GM20431 (cell line): ENCODE results near the gene ZFYVE27.

Experiments used
- in situ Hi-C: fragments of 300-500 bp; cut with MseI, MboI; formaldehyde crosslinking; loops from one replicate; pipeline ENCODE4 v1.15.0; 2020; ENCODE audit warnings: low sequenced_read_pairs; ENCODE audit not compliant: unreplicated experiment

ZFYVE27 gene

DNA sequence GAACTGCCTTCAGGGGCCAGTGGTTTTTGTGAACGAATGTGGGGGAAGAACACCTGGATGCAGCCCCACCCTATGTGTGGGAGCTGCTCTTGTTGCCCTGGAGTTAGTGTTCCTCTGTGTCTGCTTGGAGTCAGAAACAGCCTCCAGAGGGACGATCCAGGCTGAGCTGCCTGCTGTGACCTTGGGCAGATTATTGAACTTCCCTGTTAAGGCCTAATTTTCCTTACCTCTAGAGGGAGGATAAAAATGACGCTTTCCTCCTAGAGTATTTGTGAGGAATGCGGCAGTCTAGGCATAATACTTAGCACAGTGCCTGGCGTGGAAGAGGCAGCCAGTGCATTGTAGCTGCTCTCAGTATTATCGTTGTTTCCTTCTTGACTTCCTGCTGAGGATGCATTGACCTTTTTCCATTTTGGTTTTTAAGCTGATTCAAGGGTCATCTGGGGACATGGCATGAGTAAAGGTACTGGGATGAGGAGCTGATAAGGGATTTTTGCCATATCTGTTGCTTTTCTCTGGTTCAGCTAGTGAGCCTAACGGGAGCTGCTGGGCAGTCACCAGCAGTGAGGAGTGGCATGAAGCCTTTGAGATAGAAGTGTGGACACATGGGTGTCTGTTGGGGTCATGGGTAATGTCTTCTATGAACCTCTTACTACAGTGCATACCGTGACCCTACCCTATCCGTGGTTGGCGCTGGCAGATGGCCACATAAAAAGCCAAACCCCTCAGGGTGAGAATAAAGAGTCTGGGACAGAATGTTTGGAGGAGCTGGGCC lies 6.4 kb downstream of the ZFYVE27 start:
- in situ Hi-C loops = no loop called here

DNA sequence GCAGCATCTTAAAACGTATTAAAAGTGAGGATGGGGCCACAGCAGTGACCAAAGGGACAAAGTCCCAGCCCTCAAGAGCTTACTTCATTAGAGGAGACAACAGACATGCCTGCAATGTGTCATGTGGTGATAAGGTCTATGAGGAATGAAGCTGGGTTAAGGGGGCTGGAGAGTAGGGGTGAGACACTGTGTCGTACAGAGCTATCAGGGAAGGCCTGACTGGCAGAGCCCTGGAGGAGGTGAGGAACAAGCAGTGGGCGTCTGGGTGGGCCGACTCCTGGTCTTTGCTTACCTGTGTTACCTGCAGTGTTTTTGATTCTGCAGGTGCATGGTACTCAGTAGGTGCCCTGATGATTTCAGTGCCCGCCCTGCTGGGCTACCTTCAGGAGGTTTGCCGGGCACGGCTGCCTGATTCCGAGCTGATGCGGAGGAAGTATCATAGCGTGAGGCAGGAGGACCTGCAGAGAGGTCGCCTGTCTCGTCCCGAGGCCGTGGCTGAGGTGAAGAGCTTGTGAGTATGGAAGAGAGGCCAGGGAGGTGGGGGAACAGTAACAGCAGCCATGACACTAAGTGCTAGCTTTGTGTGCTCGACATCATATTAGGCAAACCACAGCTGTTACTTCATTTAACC lies 7.6 kb downstream of the ZFYVE27 start:
- in situ Hi-C loops = no loop called here

DNA sequence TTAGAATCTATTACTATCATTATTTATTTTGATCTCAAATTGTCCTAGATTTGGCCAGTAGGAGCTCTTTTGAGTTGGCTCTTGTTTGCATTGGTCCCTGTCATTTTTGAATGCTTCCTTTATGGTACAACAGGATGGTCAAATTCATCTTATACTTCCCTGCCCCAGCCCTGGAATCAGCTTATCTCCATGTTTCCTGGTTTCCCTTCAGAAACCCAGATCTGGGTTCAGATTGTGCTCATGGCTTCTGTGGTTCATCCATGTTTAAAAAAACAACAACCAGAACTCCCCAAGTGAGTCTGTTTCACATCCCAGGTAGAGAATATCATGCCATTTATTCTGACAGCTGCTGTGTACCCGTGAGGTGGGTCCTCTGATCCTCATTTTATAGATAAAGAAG lies 10.6 kb downstream of the ZFYVE27 start:
- in situ Hi-C loops = no loop called here

DNA sequence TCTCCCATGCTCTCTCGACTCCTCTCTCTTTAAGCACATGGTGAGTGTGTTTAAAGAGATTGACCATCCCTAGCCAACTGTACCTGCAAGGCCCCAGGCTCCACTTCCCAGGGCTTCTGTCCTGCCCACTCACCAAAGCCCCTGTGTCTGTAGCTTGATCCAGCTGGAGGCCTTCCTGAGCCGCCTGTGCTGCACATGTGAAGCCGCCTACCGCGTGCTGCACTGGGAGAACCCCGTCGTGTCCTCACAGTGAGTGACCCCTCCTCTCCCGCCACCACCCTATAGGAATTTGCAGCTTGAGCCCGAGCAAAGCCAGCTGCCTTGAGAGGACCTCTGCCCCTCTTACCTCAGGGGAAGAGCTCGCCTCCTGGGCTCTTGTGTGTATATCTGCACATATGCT lies 11.2 kb downstream of the ZFYVE27 start:
- in situ Hi-C loops = no loop called here

DNA sequence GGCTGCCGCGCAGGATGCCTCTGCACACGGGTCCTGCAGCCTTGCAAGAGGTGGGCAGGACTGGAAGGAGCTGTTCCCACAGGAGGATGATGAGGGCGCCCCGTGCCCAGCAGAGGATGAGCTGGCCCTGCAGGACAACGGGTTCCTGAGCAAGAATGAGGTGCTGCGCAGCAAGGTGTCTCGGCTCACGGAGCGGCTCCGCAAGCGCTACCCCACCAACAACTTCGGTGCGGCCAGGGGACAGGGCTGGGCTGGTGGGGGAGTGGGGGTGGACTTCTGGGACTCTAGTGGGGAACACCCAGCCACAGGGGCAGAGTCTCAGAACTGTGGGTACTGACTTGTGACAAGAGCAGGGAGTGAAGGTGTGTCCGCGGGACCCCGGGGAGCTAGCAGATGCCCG lies 16.0 kb downstream of the ZFYVE27 start:
- in situ Hi-C loops = no loop called here

DNA sequence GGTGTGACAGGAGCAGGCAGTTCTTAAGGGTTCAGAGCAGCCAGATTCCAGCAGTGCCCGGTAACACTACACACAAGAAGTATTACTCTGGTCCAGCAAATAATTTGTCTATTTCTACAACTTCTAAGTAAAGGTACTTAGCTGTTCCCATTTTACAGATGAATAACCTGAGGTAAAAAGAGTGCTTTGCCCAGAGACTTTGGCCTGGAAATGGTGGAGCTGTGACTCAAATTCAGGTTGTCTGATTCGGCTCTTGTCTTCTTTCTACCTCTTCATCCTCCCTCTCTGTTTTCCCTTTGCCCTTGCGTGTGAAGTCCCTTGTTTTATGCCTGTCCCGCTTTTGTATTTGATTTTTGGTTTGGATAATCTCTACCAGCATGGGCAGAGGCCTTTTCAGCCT lies 17.8 kb downstream of the ZFYVE27 start:
- in situ Hi-C loops = no loop called here

DNA sequence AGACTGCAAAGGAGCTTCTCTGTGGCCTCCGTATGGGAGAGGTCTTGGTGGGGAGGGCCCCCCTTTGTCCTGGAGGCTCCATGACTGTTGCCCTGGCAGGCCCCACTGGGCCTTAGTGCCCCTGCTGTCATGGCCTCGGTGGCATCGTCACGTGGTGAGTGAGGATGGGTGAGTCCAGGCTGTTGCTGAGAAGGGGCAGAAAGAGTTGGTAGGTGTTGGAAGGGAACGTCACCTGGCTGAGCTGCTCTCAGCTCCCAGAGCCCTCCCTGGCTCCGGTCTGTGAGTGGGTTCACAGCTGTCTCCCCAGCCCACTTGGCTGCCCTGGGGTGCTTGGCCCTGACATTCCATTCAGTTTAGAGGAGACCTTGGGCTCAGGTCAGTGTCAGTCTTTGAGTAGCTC lies 18.8 kb downstream of the ZFYVE27 start:
- in situ Hi-C loops = no loop called here

DNA sequence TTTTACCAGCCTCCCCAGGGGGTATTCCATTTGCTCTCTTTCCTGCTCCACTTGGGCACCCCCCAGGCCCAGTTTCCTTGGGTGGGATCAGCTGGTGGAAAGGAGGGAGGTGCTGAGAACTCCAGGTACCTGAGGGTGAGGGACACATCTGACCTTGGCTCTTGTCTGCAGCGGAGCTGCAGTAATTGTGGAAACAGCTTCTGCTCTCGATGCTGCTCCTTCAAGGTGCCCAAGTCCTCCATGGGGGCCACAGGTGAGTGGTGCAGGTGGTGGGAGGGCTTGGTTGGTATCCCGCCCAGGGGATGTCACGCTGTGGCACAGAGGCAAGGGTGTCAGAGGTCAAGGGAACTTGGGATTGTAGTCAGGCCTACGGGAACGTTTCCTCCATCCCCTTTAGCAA lies 20.5 kb downstream of the ZFYVE27 start:
- in situ Hi-C loops = no loop called here

DNA sequence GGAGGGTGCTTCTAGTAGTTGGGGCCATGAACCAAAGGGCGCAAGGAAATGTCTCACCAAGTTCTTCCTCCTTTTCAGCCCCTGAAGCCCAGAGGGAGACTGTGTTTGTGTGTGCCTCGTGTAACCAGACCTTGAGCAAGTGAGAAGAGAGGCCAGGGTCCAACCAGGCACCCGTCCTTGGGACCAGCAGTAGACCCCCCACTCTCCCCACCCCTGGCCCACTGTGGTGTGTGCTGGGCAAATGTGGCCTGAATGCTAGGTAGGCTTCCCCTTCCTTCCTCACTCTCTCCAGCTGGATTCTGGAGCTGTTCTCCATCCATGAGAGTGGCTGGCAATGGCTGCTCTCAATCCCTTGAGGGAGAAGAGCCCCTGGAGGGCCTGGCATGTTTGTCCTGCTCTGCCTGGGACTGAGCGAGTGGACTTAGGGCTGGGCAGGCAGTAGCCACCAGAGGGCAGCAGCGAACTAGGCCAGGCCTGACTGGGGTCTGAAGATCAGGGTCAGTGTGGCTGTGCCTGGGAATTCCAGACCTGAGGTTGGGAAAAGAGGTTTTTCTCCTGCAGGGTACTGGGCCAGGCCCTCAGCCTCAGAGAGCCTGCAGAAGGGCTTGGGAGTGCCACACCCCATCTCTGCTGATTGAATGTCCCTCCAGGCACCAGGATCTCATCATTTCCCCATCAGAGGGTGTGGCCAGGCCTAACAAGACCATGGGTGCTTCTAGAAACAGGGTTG lies 22.4 kb downstream of the ZFYVE27 start:
- in situ Hi-C loops = no loop called here

DNA sequence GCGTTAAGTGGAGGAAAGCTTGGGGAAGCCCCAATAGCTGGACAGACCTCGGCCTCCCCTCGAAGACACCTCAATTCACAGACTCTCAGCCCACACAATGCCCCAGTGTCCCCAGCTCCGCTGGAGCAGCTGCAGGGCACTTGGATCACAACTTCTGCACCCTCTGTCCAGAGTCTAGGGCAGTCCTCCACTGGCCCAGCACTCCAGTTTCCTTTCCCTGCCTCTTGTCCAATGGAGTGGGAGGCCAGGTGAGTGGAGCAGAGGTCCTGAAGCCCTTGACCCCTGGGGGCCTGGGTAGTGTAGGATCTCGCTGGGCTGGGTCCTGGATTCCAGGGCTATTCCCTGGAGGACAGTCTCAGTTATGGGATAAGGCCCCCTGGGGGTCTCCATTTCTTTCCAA lies 23.0 kb downstream of the ZFYVE27 start:
- in situ Hi-C loops = no loop called here

DNA sequence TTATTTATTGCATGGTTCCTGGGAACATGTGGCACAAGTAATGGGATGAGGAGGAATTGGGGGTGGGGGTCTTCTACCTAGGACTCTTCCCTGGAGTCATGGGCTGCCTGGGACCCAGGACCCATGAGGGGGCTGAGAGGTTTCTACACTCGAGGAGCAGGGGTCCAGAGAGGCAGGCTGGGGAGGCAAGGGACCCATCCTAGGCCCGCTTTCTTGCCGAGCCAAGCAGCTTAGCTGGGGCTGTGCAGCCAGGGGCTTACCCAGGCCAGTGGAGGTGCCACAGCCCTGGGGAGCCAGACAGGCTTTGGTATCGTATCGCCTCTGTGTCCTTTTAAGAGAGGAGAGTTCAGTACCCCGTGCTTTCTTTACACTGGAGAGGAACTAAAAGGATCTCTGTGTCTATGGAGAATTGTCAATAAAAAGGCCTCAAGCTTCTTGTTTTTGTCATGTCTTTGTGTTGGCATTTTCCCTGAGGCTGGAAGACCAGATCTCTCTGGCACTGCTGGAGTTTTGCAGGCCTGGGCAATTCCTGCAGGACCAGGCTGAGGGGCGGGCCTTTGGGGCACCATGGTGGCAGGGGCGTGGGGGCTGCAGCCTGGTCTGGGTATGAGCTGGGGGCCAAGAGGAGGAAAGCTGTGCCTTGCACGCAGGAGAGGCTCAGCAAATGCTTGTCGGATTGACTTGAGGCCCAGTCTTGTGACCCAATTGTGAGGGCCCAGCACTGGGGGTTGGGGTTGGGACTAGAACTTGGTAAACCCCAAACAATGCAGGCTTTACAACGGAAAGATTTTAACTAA lies 23.7 kb downstream of the ZFYVE27 start:
- in situ Hi-C loops = no loop called here

DNA sequence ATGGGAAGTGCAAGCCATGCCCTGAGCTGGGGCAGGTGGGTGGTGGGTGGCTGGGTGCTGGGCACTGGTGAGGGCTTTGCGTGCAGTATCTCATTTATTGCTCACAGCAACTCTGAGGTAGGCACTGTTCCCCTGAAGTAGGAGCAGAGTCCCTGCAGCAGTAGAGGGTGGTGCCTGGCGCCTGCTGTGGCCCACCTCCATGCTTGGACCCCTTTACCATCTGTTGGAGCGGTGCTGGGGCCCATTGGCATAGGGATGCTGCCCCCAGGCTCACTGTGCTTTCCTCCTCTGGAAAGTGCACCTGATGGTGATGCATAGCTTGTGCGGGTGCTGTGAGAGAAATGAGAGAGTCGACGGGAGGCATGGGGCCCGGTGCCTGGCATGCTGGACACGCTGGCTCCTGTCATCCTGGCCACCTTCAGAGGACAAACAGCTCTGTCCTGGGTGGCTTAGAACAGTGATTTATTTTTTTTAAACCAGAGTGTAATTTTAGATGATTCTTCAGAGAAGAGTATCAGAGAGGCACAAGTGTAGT lies 24.5 kb downstream of the ZFYVE27 start:
- in situ Hi-C loops = no loop called here

DNA sequence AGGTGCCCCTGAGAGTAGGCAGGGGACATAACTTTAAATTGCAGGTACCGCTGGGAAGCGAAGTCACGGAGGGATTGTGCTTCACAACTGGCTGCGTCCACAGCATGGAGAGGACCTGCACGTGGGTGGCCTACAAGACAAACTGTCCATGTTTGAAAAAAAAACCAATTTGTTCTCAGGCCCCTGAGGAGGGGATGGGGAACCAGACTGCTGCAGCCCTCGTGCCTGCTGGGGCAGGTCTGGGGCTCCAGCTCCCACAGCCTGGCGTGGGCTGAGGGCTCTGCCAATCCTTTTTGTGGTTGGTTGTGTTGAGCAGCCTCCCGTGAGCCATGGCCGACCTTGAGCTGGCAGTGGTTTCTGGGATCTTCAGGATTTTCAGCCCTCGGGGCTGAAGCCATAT lies 25.1 kb downstream of the ZFYVE27 start:
- in situ Hi-C loops = no loop called here

DNA sequence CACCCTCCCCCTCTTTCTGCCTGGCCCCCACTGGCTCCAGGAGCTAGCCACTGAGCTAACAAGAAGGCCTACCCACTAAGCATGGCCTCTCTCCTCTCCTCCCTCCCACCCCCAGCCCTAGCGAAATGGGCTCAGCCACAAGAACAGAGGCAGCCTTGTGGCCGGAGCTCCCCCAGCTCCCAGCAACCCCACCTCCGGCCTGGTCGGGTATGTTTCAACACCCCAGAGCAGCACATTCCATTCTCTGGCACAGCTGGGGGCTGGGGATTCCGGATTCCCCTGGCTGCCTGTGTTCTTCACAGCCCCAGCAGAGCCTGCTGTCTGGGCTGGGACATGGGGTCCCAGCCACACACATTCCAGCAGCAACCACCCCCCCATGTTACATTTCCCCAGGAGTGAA lies 25.9 kb downstream of the ZFYVE27 start:
- in situ Hi-C loops = no loop called here

DNA sequence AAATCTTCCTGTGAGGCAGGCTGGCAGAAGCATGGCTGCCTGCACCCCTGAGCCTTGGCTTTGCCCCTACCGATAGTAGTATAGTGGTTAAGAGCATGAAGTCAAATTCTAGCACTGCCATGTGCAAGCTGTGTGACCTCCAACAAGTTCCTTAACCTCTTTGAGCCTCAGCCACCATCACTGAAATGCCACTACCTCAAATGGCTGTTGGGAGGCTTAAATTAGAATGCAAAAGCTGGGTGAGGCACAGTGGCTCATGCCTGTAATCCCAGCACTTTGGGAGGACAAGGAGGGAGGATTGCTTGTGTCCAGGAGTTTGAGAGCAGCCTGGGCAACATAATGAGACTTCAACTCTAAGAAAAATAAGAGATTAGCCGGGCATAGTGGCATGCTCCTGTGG lies 26.5 kb downstream of the ZFYVE27 start:
- in situ Hi-C loops = no loop called here

DNA sequence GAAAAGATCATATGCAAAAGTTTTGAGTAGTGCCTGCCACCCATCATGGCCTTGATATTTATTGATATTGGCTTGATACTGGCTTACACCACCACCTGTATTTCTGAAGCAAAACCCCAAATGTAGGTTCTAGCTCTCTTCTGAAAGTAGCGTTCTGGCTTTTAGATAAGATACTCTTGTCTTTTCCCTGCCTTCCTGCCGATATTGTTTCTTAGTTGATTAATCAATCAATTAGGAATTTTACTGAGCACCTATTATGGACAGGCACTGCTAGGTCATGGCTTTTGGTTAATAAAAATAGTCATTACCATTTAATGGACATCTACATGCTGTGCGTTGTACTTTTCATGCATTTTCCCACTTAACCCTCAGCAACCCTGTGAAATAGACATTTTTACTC lies 27.0 kb downstream of the ZFYVE27 start:
- in situ Hi-C loops = no loop called here

DNA sequence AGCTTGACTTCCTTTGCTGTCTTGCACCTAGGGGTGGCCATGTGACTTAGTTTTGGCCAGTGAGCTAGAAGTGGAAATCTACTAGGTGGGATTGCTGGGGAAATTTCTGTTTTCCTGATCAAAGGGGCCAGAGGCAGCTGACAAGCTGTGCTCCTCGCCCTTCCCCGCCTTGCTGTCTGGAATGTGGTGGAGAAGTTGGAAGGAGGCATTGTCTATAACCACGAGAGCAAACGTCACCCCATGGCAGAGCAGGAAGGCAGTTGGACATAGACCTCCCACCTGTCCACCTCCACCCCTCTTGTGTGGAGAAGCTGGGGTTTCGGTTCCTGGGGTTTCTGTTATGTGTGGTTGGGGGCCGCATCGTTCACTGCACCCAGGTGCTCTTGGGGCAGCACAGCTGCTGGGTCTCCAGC lies 27.6 kb downstream of the ZFYVE27 start:
- in situ Hi-C loops = no loop called here

DNA sequence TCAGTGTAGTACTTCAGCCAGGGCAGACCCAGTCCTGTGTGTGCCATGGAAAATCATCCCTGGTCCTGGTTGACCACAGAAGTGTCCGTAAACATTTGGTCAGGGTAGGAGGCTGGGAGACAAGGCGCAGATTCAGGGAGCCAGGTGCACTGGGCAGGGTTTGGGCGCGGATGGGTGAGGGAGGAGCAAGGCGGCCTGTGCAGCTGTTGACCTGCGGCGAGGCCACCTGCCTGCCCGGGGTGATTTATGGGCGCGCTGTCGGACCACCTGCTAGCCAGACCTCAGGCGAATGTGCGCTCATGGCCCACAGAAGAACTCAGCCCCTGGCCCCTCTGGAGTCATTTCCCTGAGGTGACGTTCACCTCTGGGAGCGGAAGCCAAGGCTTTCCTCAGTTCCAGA lies 28.3 kb downstream of the ZFYVE27 start:
- in situ Hi-C loops = no loop called here

DNA sequence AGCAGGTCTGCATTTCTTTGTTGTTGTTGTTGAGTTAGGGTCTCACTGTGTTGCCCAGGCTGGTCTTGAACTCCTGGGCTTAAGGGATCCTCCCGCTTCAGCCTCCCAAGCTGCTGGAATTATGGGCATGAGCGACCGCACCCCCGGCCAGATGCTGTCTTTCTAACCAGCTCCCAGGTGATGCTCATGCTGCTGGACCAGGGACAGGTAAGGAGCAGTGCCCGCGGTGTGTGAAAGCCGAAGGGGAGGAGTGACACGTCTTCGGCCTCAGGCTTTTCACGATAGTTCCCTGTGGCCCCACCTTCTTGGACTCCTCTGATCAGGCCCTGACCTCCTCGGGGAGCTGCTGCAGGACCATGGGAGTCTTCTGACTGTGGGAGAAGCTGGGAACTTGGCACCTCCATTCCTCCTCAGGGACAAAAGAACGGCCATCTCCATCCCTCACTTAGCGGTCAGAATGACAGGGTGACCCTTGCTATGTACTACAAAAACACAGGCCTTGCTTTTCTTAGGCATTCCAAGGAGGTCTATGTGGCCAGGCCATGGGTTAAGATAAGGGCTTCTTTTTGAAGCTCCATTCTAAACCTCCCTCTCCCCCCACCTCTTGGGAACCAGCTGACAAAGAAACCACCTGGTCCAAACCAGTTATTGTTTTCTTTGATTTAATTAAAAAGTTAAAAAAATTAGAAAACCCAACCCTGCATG lies 29.3 kb downstream of the ZFYVE27 start:
- in situ Hi-C loops = no loop called here
